Measurements from ENCODE around the gene HIGD2A. TPM values are rescaled to one million over a fixed set of nuclear protein-coding genes. Genes with fewer than 3 reads are reported as not detected.

HIGD2A gene
- polyA plus RNA-seq = 100 to 1,000 TPM in 2 of 3 donors, 10 to 100 TPM in 1; 90.0 to 250 (median 202) TPM

- peak within 1 kb of the TSS; percentile 86 for H3K27ac ChIP-seq (ENCODE audit: low read depth, low read length)
- 0 to 1% (median 1%) methylated on average over 47 of the region's 47 CpGs for WGBS, 3 donors
These were observed at the start of gene HIGD2A, which contains the start of gene NOP16 for GRCh38 chr5:176388444-176389134. HIGD2A (plus strand) TSS chr5:176388751; CDS start chr5:176388820, 69 bp downstream. NOP16 (minus strand) TSS chr5:176388598; CDS start chr5:176388539, 59 bp downstream.

GRCh38 chr5:176339304-176339703 is 49.2 kb upstream of the HIGD2A start:
- 73 to 95% (median 94%) methylated on average over 5 of the region's 5 CpGs for WGBS, 3 donors
- no peak overlapping the region for H3K27ac ChIP-seq (ENCODE audit: low read depth, low read length)

GRCh38 chr5:176341325-176342157 is 47.0 kb upstream of the HIGD2A start:
- no peak overlapping the region for H3K27ac ChIP-seq (ENCODE audit: low read depth, low read length)
- 81 to 99% (median 83%) methylated on average over 2 of the region's 2 CpGs for WGBS, 3 donors

GRCh38 chr5:176342158-176342483 is 46.4 kb upstream of the HIGD2A start:
- WGBS, 3 donors = 88 to 99% (median 93%) methylated on average over 1 of the region's 1 CpG
- H3K27ac ChIP-seq (ENCODE audit: low read depth, low read length) = no peak overlapping the region

GRCh38 chr5:176342766-176343458 is 45.6 kb upstream of the HIGD2A start:
- WGBS, 3 donors = 63 to 75% (median 72%) methylated on average over 2 of the region's 2 CpGs
- H3K27ac ChIP-seq (ENCODE audit: low read depth, low read length) = no peak overlapping the region

GRCh38 chr5:176350416-176350815 is 38.1 kb upstream of the HIGD2A start:
- 94 to 97% (median 96%) methylated on average over 8 of the region's 8 CpGs for WGBS, 3 donors
- no peak overlapping the region for H3K27ac ChIP-seq (ENCODE audit: low read depth, low read length)

GRCh38 chr5:176352116-176352878 is 36.3 kb upstream of the HIGD2A start:
- no peak overlapping the region for H3K27ac ChIP-seq (ENCODE audit: low read depth, low read length)
- WGBS, 3 donors = 91 to 99% (median 93%) methylated on average over 5 of the region's 5 CpGs

GRCh38 chr5:176353533-176353932 is 35.0 kb upstream of the HIGD2A start:
- whole genome bisulfite sequencing, 3 donors = 88 to 97% (median 97%) methylated on average over 4 of the region's 4 CpGs

GRCh38 chr5:176355400-176356178 is 33.0 kb upstream of the HIGD2A start:
- WGBS, 3 donors = 93% methylated on average over 16 of the region's 16 CpGs

More at GRCh38 chr5:176353533-176353932, 35.0 kb upstream of the HIGD2A start:
- H3K27ac ChIP-seq (ENCODE audit: low read depth, low read length) = no peak overlapping the region

GRCh38 chr5:176356179-176356566 is 32.4 kb upstream of the HIGD2A start:
- H3K27ac ChIP-seq (ENCODE audit: low read depth, low read length) = no peak overlapping the region
- 89 to 92% (median 90%) methylated on average over 3 of the region's 3 CpGs for WGBS, 3 donors

More at GRCh38 chr5:176355400-176356178, 33.0 kb upstream of the HIGD2A start:
- H3K27ac ChIP-seq (ENCODE audit: low read depth, low read length) = no peak overlapping the region

- no peak overlapping the region for H3K27ac ChIP-seq (ENCODE audit: low read depth, low read length)
- WGBS, 3 donors = 60 to 73% (median 66%) methylated on average over 4 of the region's 4 CpGs
These were observed 28.9 kb upstream of the HIGD2A start for GRCh38 chr5:176359658-176360057.

- 1 to 4% (median 3%) methylated on average over 27 of the region's 27 CpGs for WGBS, 3 donors
These were observed 27.6 kb upstream of the HIGD2A start for GRCh38 chr5:176360894-176361436.

GRCh38 chr5:176361437-176362232 is 26.9 kb upstream of the HIGD2A start, which contains the start of gene KIAA1191:
KIAA1191 (minus strand) TSS chr5:176361764; CDS start chr5:176359508, 2,256 bp downstream.
- 1 to 2% (median 2%) methylated on average over 56 of the region's 56 CpGs for WGBS, 3 donors
- no peak within 1 kb of the TSS for H3K27ac ChIP-seq (ENCODE audit: low read depth, low read length)

More at GRCh38 chr5:176360894-176361436, 27.6 kb upstream of the HIGD2A start:
- H3K27ac ChIP-seq (ENCODE audit: low read depth, low read length) = no peak overlapping the region

GRCh38 chr5:176362233-176362490 is 26.4 kb upstream of the HIGD2A start:
- 57 to 70% (median 68%) methylated on average over 8 of the region's 8 CpGs for WGBS, 3 donors
- H3K27ac ChIP-seq (ENCODE audit: low read depth, low read length) = no peak overlapping the region

GRCh38 chr5:176364765-176365350 is 23.7 kb upstream of the HIGD2A start:
- H3K27ac ChIP-seq (ENCODE audit: low read depth, low read length) = no peak overlapping the region
- 17 to 28% (median 21%) methylated on average over 24 to 28 of the region's 28 CpGs for WGBS, 3 donors
